Panc1 (cell line): ENCODE results near the gene UGGT2.

ENCODE experiments used
- CTCF ChIP-seq: fragments of 450-650 bp; IDR thresholded peaks from 2 replicates; pipeline ENCODE4 v1.5.1; 2017; ENCODE audit warnings: mild to moderate bottlenecking
- REST ChIP-seq, 2 experiments: IDR thresholded peaks; 2 replicates each; pipeline ENCODE4 v1.6.1; 2011 to 2012; ENCODE audit warnings: low read depth in 2 of 2, control low read depth in 1 of 2, low read length in 1 of 2, mild to moderate bottlenecking in 1 of 2, moderate library complexity in 1 of 2; ENCODE audit not compliant: insufficient read depth in 1 of 2

GRCh38 chr13:96089749-96090239 is 36.6 kb upstream of the UGGT2 start, which contains the start of gene HS6ST3:
- TF ChIP-seq CTCF (no peak), REST (IDR thresholded peaks at IDR 0.05; ENCODE audit: insufficient read depth in 1 of 2, low read depth in 2 of 2, low read length in 1 of 2) (no peak)
